HG03103 (cell line): ENCODE data around the gene CELF5.
"Not testable (repeated sequence)": the region's sequence is repeated elsewhere in the genome, so short reads cannot be mapped to it uniquely, and the experiment has no call there.

ENCODE experiments used
- ATAC-seq: cut with Tn5 transposase; IDR thresholded peaks from one replicate; pipeline ENCODE4 v1.9.1; 2021; ENCODE audit warnings: low read depth; ENCODE audit not compliant: unreplicated experiment

The CELF5 gene

DNA sequence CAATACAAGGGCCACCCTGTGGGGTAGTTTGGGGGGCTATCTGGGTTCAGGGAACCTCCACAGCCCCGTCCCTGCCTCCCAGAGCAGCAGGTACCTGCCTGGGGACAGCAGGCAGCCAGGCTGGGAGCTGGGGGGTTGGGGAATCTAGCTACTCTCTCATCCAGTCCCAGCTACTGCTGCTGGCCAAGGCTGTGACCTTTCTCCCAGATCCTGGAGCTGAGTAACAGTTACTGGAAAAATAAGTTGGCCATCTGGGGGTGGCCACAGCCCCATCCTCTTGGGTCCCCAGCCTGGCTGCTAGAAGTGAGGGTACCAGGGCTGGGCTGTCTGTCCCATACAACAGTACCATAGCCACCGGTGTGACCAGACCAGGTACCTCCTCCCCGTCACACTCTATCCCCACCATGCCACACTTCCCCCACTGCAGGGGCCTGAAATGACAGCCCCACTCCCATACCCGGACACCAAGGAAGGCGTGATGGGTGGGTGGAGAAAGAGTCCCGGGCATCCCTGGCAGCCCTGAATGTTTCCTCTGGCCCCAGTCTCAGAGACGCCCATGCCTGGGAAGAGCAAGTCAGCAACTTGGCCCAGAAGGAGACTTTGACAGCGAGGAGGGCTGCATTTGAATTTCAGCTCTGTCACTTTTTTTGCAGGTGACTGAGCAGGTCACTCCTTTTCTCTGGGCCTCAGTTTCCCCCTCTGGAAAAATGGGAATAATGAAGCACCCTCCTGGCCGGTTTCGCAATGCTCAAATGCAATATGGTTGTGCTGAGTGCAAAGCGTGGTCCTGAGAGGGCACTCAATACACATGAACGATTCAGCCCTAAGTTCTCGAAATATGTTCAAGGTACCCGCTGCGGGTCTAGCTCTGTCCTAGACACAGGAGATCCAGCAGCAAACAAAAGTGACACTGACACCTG, 111.2 kb downstream of the CELF5 start:
- ATAC-seq, result no peak

DNA sequence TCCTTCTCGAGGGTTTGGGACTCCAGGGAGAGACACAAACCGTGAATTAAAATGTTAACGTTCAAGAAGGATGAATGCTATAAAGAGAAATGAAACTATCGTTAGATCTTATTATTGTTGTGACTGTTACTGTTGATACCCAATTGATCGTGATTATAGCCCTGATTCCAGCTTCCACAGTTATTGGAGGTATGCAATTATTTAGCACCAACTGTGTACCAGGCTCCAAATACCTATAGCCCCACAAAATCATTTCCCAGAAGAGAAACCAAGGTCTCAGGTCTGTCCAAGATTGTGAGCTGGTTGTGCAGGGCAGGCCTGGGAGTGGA, 111.9 kb downstream of the CELF5 start:
- ATAC-seq, result no peak

- ATAC-seq, result no peak
Measured at GRCh38 chr19:3336680-3337523, 112.4 kb downstream of the CELF5 start.

- ATAC-seq, result no peak
Measured at GRCh38 chr19:3338541-3339181, 114.2 kb downstream of the CELF5 start.

DNA sequence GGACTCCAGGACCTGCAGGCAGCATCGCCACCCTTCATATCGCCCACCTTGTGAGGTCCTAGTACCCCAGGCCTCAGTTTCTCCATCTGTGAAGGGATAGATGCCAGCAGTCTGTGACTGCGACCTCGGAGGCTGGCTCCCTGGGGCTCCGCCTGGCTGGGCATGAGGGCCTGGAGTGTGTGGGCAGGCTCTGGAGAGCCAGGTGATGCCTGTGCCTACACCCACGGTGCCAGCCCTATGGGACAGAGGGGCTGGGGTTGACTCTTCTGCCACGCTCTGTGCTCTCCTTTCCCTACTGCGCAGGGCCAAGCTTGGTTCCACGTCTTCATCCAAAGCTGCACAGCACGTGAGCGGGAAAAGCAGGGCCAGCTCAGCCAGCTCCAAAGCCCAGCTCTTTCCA, 115.9 kb downstream of the CELF5 start:
- no peak for ATAC-seq

DNA sequence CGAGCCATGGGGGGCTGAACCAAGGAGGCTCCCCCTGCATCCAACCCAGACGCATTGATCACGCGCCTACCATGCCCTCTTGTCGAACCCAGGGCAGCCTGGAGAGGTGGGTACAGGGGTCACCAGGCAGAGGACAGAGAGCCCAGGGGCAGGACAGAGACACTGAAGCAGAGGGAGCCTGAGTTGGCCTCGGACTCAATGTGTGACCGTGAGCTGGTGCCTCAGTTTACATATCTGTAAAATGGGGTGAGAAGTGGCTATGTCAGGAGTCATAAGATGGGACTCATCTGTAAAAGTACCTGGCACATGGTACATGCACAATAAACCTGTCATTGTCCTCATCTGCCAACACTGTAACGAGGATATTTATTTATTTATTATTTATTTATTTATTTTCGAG, 117.8 kb downstream of the CELF5 start:
- ATAC-seq, result no peak

DNA sequence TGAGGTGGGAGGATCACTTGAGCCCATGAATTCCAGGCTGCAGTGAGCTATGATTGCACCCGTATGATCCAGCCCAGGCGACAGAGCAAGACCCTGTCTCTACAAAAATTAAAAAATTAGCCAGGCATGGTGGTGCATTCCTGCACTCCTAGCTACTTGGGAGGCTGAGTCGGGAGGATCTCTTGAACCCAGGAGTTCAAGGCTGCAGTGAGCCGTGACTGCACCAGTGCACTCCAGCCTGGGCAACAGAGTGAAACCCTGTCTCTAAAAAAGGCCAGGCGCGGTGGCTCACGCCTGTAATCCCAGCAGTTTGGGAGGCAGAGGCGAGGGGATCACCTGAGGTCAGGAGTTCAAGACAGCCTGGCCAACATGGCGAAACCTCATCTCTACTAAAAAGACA, 118.5 kb downstream of the CELF5 start:
- not testable (repeated sequence) for ATAC-seq

GRCh38 chr19:3343619-3344502, 119.4 kb downstream of the CELF5 start:
- ATAC-seq, result no peak

DNA sequence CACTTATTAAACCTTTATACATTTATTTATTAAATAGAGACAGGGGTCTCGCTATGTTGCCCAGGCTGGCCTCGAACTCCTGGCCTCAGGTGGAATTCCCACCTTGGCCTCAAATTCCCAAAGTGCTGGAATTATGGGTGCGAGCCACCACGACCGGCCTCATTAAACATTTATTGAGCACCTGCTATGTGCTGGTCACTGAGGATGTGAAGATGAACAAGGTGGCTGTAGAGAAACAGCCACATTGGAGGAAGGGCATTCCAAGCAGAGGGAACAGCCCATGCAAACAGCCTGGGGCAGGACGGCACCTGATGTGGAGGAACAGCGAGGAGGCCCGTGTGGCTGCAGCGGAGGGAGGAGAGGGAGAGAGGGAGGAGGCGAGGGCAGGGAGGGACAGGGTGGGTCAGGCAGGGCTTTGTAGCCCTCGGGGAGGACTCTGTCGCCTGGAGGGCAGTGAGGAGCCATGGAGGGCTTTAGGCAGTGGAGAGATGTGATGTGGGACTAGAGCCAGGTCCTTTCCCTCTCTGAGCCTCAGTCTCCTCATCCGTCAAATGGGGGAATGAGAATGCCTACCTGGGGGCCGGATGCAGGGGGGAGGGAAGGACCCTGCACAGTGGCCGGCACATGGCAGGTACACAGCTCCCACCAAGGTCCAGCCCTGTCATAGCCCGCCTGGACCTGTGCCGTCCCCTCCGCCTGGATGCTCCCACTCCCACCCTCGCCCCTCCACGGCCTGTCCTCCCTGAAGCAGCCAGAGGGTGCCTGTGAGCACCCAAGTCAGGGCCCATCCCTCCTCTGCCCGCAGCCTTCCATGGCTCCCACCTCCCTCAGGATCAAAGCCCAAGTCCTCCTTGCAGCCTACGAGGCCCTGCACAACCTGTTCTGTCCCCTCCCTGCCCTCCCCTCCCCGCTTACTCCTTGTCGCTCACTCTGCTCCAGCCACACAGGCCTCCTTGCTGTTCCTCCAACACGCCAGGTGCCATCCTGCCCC, 120.4 kb downstream of the CELF5 start:
- ATAC-seq, result no peak

DNA sequence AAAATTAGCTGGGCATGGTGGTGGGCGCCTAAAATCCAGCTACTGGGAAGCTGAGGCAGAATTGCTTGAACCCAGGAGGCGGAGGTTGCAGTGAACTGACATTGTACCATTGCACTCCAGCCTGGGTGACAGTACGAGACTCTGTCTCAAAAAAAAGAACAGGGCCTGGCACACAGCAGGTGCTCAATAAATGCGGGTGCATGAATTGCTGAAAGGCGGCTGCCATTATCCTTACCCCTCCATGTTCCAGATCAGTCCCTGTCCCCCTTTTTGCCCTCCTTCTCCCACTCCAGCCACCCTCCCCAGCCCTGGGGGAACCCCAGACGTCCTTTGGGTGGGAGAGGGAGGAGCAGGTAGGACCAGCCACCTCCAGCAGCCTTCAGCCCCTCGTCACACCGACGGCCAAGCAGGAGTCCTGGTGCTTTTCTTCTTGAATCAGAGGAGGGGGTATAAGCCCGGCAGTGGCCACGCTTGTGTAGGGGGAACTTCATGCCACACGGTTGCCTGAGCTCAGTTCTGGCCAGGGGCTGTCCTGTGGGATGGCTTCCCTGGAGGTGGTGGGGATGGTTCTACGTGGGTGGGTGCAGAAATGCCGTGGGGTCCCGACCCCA, 121.5 kb downstream of the CELF5 start:
- ATAC-seq, result no peak
